GM18858 (cell line): ENCODE measurements around the gene PAQR5.
"Not testable (repeated sequence)": the region's sequence is repeated elsewhere in the genome, so short reads cannot be mapped to it uniquely, and the experiment has no call there.

Source experiments
- ATAC-seq: cut with Tn5 transposase; IDR thresholded peaks from one replicate; pipeline ENCODE4 v1.9.1; 2021; ENCODE audit not compliant: unreplicated experiment

Gene PAQR5

DNA sequence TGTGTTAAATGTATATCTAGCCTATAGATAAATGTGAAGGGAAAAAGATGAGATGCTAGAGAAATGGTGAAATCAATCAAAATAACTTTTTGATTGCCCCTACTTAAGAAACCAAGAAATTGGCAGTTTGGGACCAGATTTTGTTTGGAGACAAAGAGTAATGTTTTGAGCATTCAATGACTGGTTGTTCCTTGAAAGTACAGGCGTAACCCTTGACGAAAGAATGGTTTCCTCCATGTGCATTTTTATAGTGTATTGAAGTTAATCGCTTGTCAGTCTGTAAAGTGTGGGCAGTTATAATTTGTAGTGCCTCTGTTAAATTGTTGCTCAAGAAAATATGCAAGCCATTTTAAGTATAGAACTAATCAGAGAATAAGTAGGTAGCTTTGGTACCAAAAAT is 116.7 kb downstream of the PAQR5 start:
- no peak for ATAC-seq

DNA sequence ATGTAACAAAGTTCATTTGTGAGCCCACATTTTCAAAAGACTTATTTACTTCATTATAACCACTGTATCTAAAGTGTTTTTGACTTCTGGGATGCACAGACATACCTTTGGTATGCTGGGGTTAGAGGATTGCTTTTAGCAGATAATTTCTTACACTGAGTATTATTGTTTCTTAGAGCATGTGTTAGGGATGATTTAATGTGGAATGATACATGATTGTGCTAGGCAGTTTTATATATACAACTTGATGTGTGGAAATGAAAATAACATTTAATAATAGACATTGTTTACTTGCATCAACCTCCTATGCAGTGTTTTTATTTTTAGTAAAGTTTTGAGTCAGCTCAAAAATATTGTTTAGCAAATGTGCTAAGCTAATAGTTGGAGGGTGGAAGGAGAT is 118.9 kb downstream of the PAQR5 start:
- no peak for ATAC-seq

GRCh38 chr15:69421498-69421897 is 122.8 kb downstream of the PAQR5 start:
- no peak for ATAC-seq

DNA sequence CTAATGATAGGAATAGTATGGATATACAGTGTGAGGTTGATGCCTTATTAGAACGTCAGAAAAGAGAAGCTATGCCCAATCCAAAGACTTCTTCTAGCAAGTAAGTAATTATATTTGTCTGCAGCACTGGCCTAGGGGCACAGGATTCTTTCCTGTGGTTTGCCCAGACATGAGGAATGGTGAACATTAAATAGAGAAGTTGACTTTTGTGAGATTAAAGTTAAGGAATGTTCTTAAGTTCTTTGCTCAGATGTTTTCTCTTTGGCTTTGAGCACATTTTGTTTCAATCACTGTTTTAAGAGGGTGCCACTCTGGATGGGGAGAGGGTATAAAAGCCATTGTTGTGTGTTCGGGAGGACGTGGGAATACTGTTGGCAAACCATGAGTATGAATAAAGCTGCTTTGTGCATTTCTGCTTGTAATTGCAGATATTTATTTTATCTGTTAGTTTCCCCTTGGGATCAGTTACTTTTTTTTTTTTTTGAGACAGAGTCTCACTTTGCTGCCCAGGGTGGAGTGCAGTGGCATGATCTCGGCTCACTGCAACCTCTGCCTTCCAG is 123.7 kb downstream of the PAQR5 start:
- ATAC-seq = no peak

DNA sequence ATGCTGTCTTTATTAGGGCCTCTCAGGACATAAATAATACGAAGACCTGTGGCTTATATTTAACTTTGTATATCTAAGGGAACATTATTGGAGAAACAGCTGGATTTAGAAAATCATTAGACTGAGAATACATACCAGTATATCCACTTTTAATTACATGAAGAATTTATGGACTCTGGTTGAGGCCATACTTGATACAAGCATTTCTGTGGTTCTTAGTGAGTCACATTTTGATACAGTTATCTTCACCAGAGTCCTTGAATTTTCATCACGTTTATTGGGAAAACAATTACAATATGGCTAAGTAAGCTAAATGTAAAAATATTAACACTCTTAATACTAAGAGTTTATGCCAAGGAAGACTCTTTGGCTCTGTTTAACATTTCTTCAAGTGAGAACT is 125.3 kb downstream of the PAQR5 start:
- no peak for ATAC-seq

DNA sequence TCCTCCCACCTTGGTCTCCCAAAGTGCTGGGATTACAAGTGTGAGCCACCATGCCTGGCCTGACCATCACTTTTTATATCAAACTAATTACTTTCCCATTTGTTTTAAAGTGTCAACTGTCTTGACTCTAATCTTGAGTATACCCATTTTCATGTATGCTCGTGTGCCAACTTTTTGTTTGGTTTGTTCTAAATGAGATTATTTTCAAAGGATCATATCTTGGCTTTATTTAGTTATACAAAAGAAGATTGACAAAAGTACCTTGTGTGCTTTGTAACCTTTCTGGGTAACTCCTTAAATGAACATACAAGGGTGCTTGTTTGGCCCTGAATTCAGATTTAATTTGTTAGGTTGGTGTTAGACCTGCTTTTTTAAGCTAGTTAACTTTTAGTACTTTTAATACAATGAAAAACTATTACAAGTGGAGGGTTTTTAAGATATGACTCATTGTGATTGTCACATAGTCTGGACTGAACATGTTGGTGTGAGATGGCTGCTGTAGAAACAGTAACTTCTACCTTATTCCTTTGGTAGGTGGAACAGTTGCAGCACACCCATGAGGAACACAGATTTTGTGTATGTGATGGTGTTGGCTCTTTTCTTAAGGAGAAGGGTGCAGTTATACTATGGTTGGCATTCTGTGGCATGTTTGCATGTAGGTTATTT is 126.2 kb downstream of the PAQR5 start:
- ATAC-seq = no peak

DNA sequence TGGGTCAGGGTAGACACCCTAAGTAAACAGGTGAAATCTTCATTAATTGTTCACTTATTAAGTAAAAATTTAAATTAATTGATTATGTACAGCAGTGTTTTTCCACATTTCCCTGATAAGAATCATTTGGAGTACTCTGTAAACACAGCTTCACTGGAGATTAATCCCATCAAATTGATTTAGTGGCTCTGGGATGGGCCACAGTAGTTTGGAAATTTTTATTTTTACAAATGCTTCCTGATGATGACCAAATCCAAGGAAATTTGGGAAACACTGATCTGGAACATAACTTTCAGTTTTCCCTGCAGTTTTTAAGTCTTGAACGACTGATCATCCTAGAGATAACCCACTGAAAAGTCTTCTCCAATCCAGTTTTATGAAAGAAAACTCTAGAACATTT is 135.1 kb downstream of the PAQR5 start:
- ATAC-seq = no peak

DNA sequence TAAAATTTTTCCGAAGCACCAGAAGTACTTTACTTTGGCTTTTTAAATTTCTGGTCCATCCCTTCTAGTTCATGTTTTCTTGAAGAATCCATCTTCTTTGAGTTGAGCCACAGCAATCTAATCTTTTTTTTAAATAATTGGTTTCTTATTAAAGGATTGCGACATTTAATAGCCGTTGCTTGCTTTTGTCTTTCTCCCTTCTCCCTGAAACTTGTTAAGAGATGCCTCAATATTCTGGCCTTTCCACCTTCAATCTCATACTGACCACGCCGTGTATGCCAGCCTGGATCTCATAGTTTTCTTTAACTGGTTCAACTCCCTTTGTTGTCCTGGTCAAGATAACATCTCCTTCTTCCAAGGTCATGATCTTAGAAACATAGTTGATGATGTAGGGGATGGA is 135.5 kb downstream of the PAQR5 start:
- ATAC-seq = no peak

GRCh38 chr15:69434679-69435078 is 136.0 kb downstream of the PAQR5 start:
- no peak for ATAC-seq

DNA sequence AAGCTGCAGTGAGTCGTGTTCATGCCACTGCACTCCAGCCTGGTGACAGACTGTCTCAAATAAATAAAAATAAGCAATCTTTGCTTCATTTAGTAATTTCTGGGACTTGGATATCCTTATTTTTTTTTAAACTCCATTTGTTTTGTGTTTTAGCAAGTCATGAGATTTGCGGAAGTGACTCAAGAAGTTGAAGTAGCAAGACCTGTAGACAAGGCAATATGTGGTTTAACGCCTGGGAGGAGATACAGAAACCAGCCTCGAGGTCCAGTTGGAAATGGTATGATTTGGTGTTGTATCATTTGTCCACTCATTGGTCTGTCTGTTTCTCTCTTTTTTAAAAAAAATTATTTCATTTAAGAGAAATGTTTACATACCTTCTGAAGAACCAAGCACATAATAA is 137.3 kb downstream of the PAQR5 start:
- no peak for ATAC-seq

- ATAC-seq = no peak
Observed at GRCh38 chr15:69436951-69437350, 138.2 kb downstream of the PAQR5 start.

GRCh38 chr15:69439623-69440022 is 140.9 kb downstream of the PAQR5 start:
- no peak for ATAC-seq

- no peak for ATAC-seq
Observed at GRCh38 chr15:69443032-69443611, 144.4 kb downstream of the PAQR5 start.

- no peak for ATAC-seq
Observed at GRCh38 chr15:69444686-69445085, 146.0 kb downstream of the PAQR5 start.

DNA sequence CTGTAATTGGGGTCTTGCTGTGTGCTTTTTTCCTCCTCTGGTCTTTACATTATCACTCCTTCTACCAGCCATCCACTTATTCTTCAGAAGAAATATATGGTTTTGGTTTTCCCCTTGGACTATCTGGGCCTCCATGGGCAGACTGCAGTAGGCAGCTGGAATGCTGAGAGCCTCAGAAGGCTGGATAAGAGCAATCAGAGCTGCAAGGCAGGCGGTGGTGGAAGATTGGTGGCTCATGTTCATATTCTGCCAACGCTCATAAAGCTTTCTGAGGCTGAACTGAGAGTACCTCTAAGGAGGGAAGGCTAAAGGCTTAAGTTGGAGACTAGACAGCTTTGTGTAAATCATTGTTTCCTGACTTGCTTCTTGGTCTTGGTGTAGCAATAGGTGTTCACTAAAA is 148.2 kb downstream of the PAQR5 start:
- ATAC-seq = no peak

DNA sequence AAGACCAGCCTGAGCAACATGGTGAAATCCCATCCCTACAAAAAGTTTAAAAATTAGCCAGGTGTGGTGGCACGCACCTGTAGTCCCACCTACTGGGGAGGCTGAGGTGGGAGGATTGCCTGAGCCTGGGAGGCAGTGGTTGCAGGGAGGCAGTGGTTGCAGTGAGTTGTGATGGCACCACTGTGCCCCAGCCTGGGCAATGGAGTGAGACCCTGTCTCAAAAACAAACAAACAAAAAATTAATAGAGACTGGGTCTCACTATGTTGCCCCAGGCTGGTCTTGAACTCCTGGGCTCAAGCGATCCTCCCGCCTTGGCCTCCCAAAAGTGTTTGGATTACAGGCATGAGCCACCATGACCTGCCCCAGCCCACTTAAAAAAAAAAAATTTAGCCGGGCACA is 151.5 kb downstream of the PAQR5 start:
- ATAC-seq = not testable (repeated sequence)

DNA sequence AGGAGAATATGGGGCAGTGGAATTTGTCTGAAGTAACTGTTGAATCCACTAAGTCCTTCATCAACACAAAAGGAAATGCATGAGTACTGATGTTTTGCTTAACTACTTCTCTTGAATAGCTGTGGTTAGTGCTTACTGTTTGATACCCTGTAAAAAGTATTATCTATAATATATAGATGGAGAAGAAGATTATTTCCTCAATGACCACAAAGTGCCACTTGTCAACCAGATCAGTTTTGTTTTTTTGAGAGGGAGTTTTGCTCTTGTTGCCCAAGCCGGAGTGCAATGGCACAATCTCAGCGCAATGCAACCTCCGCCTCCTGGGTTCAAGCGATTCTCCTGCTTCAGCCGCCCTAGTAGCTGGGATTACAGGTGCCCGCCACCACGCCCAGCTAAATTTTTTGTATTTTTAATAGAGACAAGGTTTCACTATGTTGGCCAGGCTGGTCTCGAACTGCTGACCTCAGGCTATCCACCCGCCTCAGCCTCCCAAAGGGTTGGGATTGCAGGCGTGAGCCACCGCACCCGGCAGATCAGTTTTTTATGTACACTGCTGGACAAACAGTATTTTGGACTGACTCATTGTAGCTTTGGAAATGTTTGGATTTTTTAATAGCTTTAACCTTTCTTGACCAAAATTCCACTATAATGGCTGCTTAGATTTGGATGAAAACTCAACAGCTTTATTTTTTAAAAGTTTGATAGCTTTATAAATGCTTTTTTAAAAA is 152.4 kb downstream of the PAQR5 start:
- no peak for ATAC-seq

- peak; percentile 8 for ATAC-seq
Observed at GRCh38 chr15:69451951-69452691, 153.4 kb downstream of the PAQR5 start.

- peak; percentile 57 for ATAC-seq
Observed at GRCh38 chr15:69452692-69453521, 154.2 kb downstream of the PAQR5 start, which contains the start of gene RPLP1. Gene RPLP1, plus strand, starts transcription at chr15:69452818. Its CDS starts 131 bp downstream, at chr15:69452949.

DNA sequence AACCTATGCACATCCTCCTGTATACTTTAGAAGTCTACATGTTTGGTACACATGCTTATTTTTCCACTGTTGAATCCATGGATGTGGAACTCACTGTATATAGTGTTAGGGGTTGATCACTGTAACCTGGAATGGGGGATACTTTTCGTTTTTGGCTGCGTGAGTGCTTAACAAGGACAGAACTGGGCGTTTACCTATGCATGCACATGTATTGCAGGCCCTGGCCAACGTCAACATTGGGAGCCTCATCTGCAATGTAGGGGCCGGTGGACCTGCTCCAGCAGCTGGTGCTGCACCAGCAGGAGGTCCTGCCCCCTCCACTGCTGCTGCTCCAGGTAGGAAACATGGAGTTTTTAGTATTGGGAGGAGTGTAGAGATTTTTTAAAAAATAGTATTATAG is 156.2 kb downstream of the PAQR5 start:
- no peak for ATAC-seq
